GM15510 (cell line): Measurements from ENCODE around the gene HACD2.

Experiments
- POLR2A ChIP-seq: IDR thresholded peaks from 3 replicates; pipeline ENCODE4 v1.6.1; 2011; ENCODE audit warnings: borderline replicate concordance; ENCODE audit not compliant: insufficient read length; ENCODE audit errors: extremely low read depth

The HACD2 gene

GRCh38 chr3:123485551-123485950 is 99.3 kb downstream of the HACD2 start:
- TF ChIP-seq POLR2A: no peak

GRCh38 chr3:123483146-123483545 is 101.7 kb downstream of the HACD2 start:
- TF ChIP-seq POLR2A: no peak

DNA sequence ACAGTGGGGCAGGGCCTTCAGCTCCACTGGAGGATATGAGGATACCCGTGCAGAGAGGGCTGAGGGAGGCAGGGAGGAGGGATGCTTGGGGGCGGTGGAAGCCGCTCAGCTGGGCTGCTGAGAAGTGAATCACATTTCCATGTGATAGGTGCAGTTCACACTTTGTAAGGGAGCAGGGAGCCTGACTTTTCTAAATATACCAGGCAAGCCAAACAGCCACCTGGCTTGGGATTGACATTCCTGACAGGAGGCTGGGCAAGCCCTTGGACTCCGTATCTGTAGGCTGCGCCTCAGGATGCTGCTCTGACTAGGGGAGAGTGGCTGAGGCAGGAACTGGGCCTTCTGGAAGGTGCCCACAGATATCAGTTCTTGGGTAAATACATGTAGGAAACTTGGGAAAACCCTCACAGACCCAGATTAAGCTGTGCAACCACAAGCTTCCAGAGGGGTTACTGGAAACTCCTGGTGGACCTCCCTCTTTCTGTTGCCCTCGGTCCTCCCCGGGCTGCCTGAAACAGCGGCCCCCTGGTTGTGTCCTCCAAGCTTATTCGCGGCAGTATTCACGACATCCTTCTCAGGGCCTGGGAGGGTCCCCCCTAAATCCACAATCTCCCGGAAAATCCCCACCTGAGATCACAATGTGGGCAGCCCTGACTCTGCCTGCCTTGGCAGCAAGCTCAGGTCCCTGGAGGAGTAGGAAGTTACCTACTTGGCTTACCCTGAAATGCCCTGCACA is 103.0 kb downstream of the HACD2 start:
- no peak for TF ChIP-seq POLR2A

- TF ChIP-seq POLR2A: no peak
These were observed 103.8 kb downstream of the HACD2 start for GRCh38 chr3:123481071-123481470.

- TF ChIP-seq POLR2A: no peak
These were observed 104.4 kb downstream of the HACD2 start for GRCh38 chr3:123480428-123480827.

DNA sequence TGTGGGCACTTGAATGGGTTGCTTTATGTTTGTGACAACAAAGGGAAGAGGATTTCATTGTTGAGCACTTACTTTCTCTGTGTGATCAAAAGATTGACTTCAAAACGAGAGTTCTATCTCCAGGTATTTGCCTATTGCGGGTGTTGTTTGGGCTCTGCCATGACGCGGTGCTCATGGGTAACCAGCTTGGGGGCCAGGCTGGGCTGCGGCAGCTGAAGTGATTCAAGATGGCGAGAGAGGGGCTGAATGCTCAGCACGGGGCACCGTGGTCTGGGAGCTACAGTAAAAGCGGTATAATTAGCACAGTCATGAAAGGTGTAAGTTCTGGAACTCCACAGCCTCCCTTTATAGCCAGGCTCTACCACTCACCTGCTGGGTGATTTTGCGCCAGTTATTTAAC is 105.0 kb downstream of the HACD2 start:
- no peak for TF ChIP-seq POLR2A

GRCh38 chr3:123478314-123478713 is 106.5 kb downstream of the HACD2 start:
- no peak for TF ChIP-seq POLR2A

DNA sequence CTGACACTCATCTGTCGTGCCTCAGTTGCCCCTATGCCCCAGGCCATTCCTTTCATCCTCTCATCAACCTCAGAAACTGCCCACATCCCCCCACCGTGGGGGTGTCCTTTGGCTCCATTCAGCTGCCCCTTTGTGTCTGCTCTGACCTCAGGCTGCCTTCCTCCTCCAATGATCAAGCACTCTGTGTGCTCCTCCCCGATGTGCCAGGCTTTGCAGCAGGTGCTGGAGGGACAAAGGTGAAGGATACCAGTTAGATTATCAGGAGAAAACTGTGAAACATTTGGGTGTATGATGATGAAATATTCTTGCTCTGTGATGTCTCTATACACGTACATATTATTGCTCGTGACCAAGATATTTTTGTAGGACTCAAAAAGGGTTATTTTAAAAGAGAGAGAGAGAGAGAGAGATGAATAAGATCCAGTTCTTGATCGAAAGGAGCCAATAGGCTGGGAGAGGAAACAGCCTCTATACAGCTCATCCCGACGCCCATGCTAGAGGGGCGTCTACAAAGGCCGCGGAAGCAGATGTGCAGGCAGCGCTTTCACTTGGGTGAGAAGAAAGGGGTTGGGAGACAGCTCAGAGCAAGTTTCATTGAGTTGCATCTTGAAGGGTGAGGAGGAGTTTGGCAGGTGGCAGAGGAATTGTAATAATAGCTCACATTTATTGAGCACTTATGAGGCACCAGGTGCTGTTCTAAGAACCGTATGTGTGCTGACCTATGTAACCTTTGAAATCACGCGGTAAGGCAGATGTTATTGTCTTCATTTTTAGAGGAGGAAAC is 107.7 kb downstream of the HACD2 start:
- no peak for TF ChIP-seq POLR2A

GRCh38 chr3:123475786-123476185 is 109.1 kb downstream of the HACD2 start:
- TF ChIP-seq POLR2A: no peak

- no peak for TF ChIP-seq POLR2A
These were observed 113.7 kb downstream of the HACD2 start for GRCh38 chr3:123471106-123471505.

DNA sequence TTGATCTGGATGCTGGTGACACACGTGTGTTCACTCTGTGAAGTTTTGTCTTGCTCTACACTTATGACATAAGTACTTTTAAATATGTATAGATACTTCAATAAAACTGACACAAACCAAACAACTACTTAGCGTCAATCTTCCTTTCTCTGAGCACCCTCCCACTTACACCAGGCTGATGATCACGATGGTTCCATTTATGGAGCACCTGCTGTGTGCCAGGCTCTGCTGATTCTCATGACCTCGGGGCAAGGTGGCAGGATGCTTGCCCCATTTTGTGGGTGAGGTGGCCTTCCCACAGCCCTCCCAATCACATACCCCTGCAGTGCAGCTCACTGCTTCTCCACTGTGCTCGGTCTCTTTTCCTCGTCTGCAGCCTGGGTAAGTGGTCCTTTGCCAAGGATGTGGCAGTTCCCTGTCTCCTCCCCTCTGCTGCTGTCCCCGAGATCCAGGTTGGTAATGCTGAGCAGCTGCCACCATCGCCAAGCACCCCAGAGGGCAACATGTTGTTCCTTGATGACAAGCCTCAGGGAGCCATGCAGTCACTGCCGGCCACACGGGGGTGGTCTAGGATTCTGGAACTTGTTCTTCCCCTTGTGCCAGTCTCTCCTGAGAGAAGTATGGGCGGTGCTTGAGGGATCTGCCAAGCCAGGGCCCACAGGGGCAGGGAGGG is 115.4 kb downstream of the HACD2 start:
- no peak for TF ChIP-seq POLR2A

DNA sequence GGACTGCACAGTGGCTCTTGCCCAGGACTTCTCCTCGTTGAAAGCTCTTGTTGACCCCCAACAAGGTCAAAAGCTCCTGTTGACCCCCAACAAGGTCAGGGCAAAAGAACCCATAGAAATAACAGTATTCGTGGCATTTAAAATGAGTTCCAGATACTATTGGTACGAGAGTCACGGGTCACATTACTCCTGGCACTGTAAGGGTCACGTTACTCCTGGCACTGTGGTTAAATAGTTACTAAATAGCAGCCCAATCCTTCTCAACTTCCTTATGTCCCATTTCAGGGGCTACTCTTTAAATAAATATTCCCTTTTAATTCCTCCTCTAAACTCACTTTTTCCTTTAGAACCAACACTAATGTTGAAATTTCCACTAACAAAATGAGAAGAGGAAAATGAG is 117.8 kb downstream of the HACD2 start:
- no peak for TF ChIP-seq POLR2A

- TF ChIP-seq POLR2A: no peak
These were observed 120.6 kb downstream of the HACD2 start for GRCh38 chr3:123464211-123464610.

DNA sequence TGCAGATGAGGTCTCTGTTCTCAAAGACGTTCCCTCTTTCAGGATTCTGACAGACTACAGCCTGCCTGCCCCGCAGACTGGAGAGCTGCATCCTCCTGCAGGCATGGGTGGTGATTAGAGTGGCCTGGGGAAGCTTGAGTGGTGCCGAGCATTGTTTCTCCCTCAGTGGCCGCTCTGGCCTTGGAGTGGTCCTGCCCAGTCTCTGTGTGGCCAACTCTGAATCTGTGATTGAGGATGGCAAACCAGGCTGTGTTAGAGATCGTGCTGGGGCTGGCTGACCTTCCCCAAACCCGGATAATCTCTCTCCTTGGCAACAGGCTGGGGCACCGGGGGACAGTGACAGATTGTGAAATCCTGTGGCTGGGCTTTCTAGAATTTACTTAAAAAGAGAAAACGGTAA is 125.0 kb downstream of the HACD2 start:
- no peak for TF ChIP-seq POLR2A

- TF ChIP-seq POLR2A: no peak
These were observed 126.6 kb downstream of the HACD2 start for GRCh38 chr3:123458255-123458654.

- TF ChIP-seq POLR2A: no peak
These were observed 127.0 kb downstream of the HACD2 start for GRCh38 chr3:123457841-123458240.

DNA sequence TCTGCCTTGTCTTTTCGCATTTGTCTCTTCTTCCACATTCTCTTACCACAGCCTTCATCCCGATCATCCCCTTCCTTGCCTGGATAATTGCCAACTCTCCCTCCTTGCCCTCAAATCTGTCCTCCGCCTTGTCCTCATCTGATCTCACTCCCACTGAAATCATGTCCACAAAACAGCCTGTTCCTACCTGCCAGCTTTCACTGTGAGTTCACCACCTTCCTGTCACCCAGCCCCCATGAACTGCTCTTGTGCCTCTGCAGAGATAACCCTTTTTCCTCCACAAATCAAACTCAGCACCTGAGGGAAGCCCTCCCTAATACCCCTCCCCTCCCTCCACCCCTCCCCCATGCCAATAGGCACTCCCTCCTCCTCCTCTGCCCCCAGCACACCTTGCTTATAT is 131.2 kb downstream of the HACD2 start:
- TF ChIP-seq POLR2A: no peak

- TF ChIP-seq POLR2A: no peak
These were observed 133.7 kb downstream of the HACD2 start for GRCh38 chr3:123451186-123451585.
